ENCODE data around the gene PGAP1.

- TF ChIP-seq TAF1 (IDR thresholded peaks at IDR 0.05; ENCODE audit: borderline replicate concordance, insufficient read depth, low read length) (no peak), POLR2AphosphoS5 (IDR thresholded peaks at IDR 0.05; ENCODE audit: low read depth, low read length) (no peak)
These were observed 28.5 kb upstream of the PGAP1 start for GRCh38 chr2:196955036-196955435.
